NCI-H1694 treated with DMSO at 0.1 percent for 48 hours (cell line): ENCODE results near the gene SLC10A7.

Experiments used
- DNase-seq: peaks from one replicate; lab custom pipeline; 2025; lab: John Stamatoyannopoulos, UW

SLC10A7 gene

DNA sequence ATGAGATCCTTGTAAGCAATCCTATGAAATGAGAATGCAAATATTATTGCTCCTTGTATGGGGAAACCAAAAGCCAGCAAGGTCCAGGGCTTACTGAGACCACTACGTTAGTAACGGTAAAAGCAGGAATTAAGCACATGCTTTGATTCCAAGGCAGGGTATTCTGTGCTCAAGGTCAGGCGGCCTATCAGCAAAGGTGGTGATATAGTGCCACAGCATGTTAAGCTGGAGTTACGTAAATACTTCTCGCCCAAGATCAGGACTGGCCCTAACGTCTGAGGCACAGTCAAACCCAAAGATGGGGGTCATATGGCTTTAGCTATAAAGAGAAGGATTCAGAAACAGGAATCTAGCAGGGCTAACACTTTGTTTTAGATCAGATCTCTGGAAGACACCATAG is 27.6 kb downstream of the SLC10A7 start:
- DNase-seq, result no peak

DNA sequence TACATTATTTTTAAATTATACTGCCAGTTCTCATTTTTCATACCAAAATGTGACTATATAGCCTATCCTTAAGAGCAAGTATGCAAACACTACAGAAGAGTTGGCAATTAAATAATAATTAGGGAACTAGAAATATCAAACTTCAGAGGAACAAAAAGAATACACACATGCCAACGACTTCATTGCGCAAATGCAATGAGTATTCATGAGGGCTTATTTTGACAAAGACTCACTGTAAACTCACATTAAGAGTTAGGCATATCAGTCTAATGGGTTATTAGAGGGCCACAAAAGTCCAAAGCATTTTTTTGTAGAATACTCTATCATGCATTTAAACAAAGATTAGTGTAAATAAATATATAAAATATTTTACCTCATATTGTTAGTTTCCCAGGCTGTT is 31.6 kb downstream of the SLC10A7 start:
- DNase-seq, result no peak

DNA sequence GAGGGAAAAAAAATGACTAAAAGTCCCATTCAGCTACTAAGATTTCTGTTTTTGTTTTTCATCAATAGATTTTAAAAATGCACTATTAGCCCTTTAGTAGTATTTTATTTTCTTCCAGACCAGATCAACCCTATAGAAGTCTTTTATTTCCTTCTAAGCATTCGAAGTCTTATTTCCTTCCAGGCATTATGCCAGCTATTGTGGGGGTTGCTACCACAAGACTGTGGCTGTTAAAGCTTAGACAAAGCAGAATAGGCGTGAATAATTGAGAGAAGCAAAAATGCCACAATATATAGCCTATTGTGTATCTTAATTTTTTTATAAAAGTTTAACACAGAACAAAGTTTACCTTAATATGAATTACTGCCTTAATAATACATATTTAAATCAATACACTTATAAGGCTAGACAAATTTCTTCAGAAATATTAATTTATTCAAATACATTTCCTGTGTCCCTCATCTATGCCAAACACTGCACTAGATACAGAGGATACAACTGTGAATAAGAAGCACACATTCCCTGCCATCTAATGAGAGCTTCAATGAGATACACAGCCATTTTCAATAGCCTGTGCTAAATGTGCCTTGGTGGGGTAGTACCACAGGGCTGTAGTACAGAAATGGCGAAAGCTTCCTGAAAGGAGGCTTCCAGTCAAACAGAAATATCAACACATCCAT is 33.1 kb downstream of the SLC10A7 start:
- no peak for DNase-seq

- no peak for DNase-seq
Measured at GRCh38 chr4:146486565-146486964, 35.2 kb downstream of the SLC10A7 start.

DNA sequence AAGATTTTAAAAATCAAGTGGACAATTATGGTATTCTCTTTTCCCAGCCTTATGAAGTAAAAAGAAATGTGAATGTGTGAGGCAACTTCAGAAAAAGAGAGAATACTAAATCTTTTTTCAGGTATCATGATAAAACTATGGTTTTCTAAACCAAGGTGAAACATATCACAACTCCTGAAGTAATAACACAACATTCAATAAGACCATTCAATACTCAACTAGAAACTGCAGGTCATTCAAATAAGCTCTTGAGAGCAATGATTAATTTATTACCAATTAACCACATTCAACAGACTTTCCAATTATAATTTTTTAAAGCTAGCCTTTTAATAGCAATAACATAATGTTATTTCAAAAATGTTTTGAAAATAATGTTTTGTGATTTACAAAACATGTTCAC is 35.8 kb downstream of the SLC10A7 start:
- no peak for DNase-seq

DNA sequence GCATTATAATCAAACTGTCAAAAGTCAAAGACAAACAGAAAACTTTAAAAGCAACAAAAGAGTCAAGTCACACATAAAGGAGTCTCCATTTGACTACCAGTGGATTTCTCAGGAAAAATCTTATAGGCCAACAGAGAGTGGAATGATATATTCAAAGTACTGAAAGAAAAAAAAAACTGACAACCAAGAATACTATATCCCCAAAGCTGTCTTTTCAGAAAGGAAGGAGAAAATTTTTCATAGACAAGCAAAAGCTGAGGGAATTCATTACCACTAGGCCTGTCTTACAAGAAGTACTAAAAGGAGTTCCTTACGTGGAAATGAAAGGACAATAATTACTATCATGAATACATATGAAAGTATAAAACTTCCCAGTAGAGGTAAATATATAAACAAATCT is 39.0 kb downstream of the SLC10A7 start:
- DNase-seq, result no peak

DNA sequence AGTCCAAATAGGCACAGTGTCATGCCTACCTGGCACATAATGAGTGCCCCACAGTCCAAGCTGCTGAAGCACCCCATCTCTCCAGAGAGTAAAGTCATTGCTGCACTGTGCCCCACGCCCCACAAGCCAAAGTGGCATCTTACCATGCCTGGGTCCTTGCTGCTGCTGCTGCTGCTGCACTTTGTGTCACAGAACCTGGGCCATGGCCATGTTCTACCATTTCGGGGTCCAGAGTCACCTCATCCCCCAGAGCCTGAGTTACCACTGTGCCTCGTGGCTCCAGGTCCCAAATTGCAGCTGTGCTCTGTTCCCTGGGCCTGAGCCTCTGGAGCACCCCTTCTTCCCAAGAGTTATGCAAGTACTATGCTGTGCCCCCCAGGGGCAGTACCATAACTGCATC is 40.5 kb downstream of the SLC10A7 start:
- no peak for DNase-seq

DNA sequence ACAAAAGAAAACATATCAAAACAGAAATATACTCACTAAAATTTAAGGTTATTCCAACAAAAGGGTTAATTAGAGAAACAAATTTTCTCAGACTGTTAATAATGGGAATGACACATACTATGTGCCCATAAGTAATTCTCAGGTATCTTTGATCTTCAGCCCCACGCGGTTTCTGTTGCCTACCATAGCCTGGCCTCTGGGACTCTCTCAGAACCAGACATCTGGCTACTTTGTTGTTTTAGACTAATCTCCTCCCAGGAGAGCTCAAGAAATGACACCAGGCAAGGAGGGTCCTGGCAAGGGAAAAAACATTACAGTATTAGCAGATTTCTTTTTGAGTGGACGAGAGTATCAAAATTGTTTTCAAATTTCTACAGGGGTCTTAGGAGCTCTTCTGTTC is 43.7 kb downstream of the SLC10A7 start:
- no peak for DNase-seq

- no peak for DNase-seq
Measured at GRCh38 chr4:146477054-146477453, 44.7 kb downstream of the SLC10A7 start.

DNA sequence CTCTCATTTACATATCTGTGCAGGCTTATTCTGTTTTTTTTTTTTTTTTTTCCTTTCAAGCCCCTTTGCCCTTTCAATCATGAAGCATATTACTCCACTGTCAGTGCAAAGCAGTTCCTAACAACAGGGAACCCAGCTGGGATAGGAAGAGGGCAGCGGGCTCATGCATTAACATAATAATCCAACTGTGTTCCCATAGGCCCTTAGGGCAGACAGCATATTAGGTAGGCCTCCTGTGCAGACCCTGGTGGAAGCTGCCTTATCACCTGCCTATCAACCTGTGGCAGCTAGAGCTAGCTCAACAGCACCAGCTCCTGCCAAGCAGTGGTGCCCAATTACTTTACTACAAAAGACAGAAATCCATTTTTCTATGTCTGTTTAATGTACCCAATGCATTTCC is 49.3 kb downstream of the SLC10A7 start:
- DNase-seq, result no peak

GRCh38 chr4:146470604-146471003 is 51.1 kb downstream of the SLC10A7 start:
- DNase-seq, result no peak

- DNase-seq, result no peak
Measured at GRCh38 chr4:146469022-146469421, 52.7 kb downstream of the SLC10A7 start.

DNA sequence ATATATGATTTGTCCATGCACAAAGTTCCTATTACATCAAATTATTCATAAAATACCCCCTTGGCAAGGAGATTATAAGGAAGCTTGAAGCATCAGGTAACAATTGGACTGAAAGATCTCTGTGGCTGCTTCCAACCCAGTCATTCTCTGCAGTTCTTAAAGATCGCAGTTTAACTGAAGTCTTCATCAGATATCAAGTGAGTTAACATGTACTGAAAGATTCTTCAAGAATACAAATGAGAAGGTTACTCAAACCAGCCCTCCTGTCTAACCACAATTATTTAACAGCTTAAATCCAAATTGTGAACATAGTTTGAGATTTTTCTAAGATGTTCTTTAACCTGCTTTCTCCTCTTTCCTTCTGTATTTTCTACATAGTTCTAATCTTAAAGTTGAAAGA is 56.1 kb downstream of the SLC10A7 start:
- no peak for DNase-seq

- DNase-seq, result no peak
Measured at GRCh38 chr4:146462251-146462650, 59.5 kb downstream of the SLC10A7 start.

- no peak for DNase-seq
Measured at GRCh38 chr4:146458594-146458993, 63.1 kb downstream of the SLC10A7 start.

GRCh38 chr4:146456681-146457080 is 65.1 kb downstream of the SLC10A7 start:
- no peak for DNase-seq

GRCh38 chr4:146453181-146453807 is 68.4 kb downstream of the SLC10A7 start:
- no peak for DNase-seq

DNA sequence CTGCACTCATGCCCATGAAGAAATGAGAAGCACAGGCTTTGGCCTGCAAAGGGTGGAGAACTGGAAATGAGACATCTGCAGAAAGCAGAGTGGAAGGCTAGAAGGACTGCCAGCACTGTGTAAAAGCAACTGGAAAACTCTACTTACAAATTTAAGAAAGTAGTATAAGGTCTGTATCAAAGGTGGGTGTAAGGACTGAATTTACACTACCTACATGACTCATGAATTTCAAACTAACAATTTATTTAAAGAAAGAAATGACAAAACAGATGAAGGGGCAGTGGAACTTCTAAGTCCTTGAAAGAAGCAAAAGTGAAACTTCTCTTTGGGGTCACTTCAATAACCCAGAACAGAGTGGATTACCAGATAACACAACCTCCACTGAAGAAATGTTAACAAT is 71.2 kb downstream of the SLC10A7 start:
- DNase-seq, result no peak

- DNase-seq, result no peak
Measured at GRCh38 chr4:146446555-146446954, 75.2 kb downstream of the SLC10A7 start.

- DNase-seq, result no peak
Measured at GRCh38 chr4:146445198-146446150, 76.3 kb downstream of the SLC10A7 start.

GRCh38 chr4:146443525-146443924 is 78.2 kb downstream of the SLC10A7 start:
- no peak for DNase-seq

DNA sequence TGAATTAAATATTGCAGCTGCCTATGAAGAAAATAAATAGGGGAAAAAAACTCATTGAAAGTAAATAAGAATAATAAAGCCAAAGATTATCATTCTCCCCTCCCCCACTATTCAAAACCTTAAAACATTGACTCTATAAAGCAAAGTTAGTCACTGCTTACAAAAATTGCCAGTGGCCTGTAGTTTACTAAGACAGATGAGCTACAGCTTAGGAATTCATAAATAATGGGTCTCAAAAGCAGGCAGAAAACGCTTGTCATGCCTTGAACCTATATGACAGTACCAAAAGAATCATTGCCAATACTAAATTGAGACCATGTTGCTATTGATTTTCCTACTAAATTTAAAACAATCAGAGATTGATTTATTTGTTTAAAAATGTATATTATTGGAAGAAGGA is 78.9 kb downstream of the SLC10A7 start:
- no peak for DNase-seq

DNA sequence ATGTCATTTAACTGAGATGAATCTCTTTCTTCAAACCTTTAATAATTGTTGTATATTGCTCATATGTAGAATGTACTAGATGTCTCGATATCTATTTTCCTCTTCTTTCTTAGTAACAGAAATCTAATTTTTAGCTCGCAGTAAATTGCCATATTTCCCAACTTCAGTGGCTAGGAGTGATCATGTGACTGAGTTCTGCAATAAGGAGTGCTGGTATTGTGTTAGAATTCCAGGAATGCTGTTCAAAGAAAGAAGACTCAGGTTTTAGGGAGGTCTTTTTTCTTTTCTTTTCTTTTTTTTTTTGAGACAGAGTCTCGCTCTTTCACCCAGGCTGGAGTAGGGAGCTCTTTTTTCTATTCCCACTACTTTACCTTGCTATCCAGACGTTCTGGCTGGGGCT is 81.7 kb downstream of the SLC10A7 start:
- DNase-seq, result no peak
